Gastrocnemius medialis (tissue), 4 donors: ENCODE results near the gene FAM210B. TPM values are rescaled to one million over a fixed set of nuclear protein-coding genes. Genes with fewer than 3 reads are reported as not detected.

ENCODE experiments used
- ATAC-seq, 2 donors: fragments of 150-250 bp; one replicate each; pipeline ENCODE4 v1.9.1; 2016
- DNase-seq, 2 donors: peaks; one replicate each; pipeline ENCODE4 v3.0.0-alpha.2; 2019
- H3K27ac ChIP-seq, 4 donors: fragments of 200-600 bp; sonication (generic); 1 replicate in 1 of 4; 2 replicates in 3 of 4; pipeline ENCODE4 v1.5.1; 2016 to 2018; ENCODE audit warnings: mild to moderate bottlenecking in 2 of 4, moderate library complexity in 1 of 4
- H3K27me3 ChIP-seq, 3 donors: fragments of 200-600 bp; sonication (generic) in 2 of 3; 1 replicate in 1 of 3; 2 replicates in 2 of 3; pipeline versions ENCODE4 v1.5.1 to v1.6.0; 2016 to 2019; ENCODE audit warnings: mild to moderate bottlenecking in 1 of 3, moderate library complexity in 1 of 3
- H3K36me3 ChIP-seq, 2 donors: fragments of 200-600 bp; sonication (generic) in 1 of 2; one replicate each; pipeline ENCODE4 v1.5.1; 2017 to 2018
- H3K4me1 ChIP-seq, 2 donors: fragments of 200-600 bp; sonication (generic) in 1 of 2; one replicate each; pipeline ENCODE4 v1.5.1; 2016 to 2017; ENCODE audit warnings: mild to moderate bottlenecking in 2 of 2
- H3K4me3 ChIP-seq, 4 donors: fragments of 200-600 bp; sonication (generic) in 3 of 4; 1 replicate in 1 of 4; 2 replicates in 3 of 4; pipeline ENCODE4 v1.5.1; 2016 to 2019; ENCODE audit warnings: mild to moderate bottlenecking in 2 of 4
- H3K9me3 ChIP-seq, 3 donors: fragments of 200-600 bp; sonication (generic) in 2 of 3; 1 replicate in 1 of 3; 2 replicates in 2 of 3; pipeline ENCODE4 v1.5.1; 2016 to 2019
- CTCF ChIP-seq, 5 experiments: fragments of 450-650 bp in 3 of 5; fragments of 200-600 bp in 2 of 5; sonication (generic) in 2 of 5; IDR thresholded peaks in 4 of 5; conservative IDR thresholded peaks in 1 of 5; 1 replicate in 4 of 5; 2 replicates in 1 of 5; pipeline ENCODE4 v1.5.1; 2016 to 2019; ENCODE audit warnings: antibody characterized with exemption in 5 of 5, mild to moderate bottlenecking in 3 of 5, moderate library complexity in 3 of 5
- POLR2A ChIP-seq, 2 donors: fragments of 450-650 bp; IDR thresholded peaks; one replicate each; pipeline ENCODE4 v1.6.1; 2017; ENCODE audit warnings: antibody characterized with exemption in 2 of 2, mild to moderate bottlenecking in 2 of 2, moderate library complexity in 2 of 2
- in situ Hi-C, 4 donors: fragments of 200-750 bp; cut with MboI; loops; one replicate each; pipeline versions ENCODE4 v1.15.0 to v1.8.0; 2017; ENCODE audit warnings: low sequenced_read_pairs in 4 of 4
- intact Hi-C: fragments of 100-400 bp; cut with DNase I; formaldehyde crosslinking; loops from one replicate; pipeline ENCODE4 v1.15.1; 2023; ENCODE audit warnings: low total_unique reads
- total RNA-seq, 4 donors: library from RNA; depleted of rRNA; stranded (reverse); fragments of >200 nt; gene quantifications; one replicate each; pipeline versions ENCODE4 v1.1.0 to v1.2.3, GENCODE V29; 2016

Gene FAM210B
- total RNA-seq, 4 donors from 2014 or later = 34.5 to 57.2 (median 41.4) TPM

- Histone ChIP-seq H3K27me3 (peaks cover 12 to 20% (median 18%) of the 10 kb centered on the region in 3 donors), H3K27ac (no peak overlapping the region), H3K4me1 (no peaks in the 10 kb centered on the region), H3K36me3 (no peaks in the 10 kb centered on the region), H3K9me3 (no peaks in the 10 kb centered on the region), H3K4me3 (no peak overlapping the region)
- in situ Hi-C loops = no loop called here
- DNase-seq = no peak
- intact Hi-C loops = no loop called here
- no peak for ATAC-seq
- TF ChIP-seq CTCF (IDR thresholded peaks at IDR 0.05 in 4 of 5, conservative IDR thresholded peaks at IDR 0.05 in 1 of 5) (no peak), POLR2A (IDR thresholded peaks at IDR 0.05) (no peak)
Observed at GRCh38 chr20:56348305-56348693, 10.5 kb upstream of the FAM210B start.

- no peak overlapping the region for H3K4me3 ChIP-seq
- H3K9me3 ChIP-seq = no peaks in the 10 kb centered on the region
- ATAC-seq (no peak), DNase-seq (no peak)
- no peaks in the 10 kb centered on the region for H3K36me3 ChIP-seq
- H3K27me3 ChIP-seq = peaks cover 12 to 15% (median 14%) of the 10 kb centered on the region in 3 donors
- no peaks in the 10 kb centered on the region for H3K4me1 ChIP-seq
- no peak overlapping the region for H3K27ac ChIP-seq
- in situ Hi-C loops = no loop called here
- intact Hi-C loops = no loop called here
- TF ChIP-seq CTCF (IDR thresholded peaks at IDR 0.05 in 4 of 5, conservative IDR thresholded peaks at IDR 0.05 in 1 of 5) (no peak), POLR2A (IDR thresholded peaks at IDR 0.05) (no peak)
Observed at GRCh38 chr20:56348746-56349145, 10.0 kb upstream of the FAM210B start.

GRCh38 chr20:56350842-56351241, 7.9 kb upstream of the FAM210B start:
- DNase-seq (no peak), ATAC-seq (no peak)
- intact Hi-C loops (no loop called here), in situ Hi-C loops (no loop called here)
- Histone ChIP-seq H3K9me3 (no peaks in the 10 kb centered on the region), H3K36me3 (no peaks in the 10 kb centered on the region), H3K4me3 (no peak overlapping the region), H3K4me1 (no peaks in the 10 kb centered on the region), H3K27me3 (peaks cover 0 to 8% (median 4%) of the 10 kb centered on the region in 3 donors), H3K27ac (no peak overlapping the region)
- TF ChIP-seq POLR2A (IDR thresholded peaks at IDR 0.05) (no peak), CTCF (IDR thresholded peaks at IDR 0.05 in 4 of 5, conservative IDR thresholded peaks at IDR 0.05 in 1 of 5) (no peak)

GRCh38 chr20:56352345-56353055, 6.3 kb upstream of the FAM210B start:
- no peaks in the 10 kb centered on the region for H3K36me3 ChIP-seq
- no peaks in the 10 kb centered on the region for H3K4me1 ChIP-seq
- no peak overlapping the region for H3K27ac ChIP-seq
- no peaks in the 10 kb centered on the region for H3K9me3 ChIP-seq
- no peak for TF ChIP-seq CTCF (IDR thresholded peaks at IDR 0.05 in 4 of 5, conservative IDR thresholded peaks at IDR 0.05 in 1 of 5)
- TF ChIP-seq POLR2A (IDR thresholded peaks at IDR 0.05) = no peak
- DNase-seq (no peak), ATAC-seq (no peak)
- H3K4me3 ChIP-seq = no peak overlapping the region
- H3K27me3 ChIP-seq = peaks cover 0 to 5% (median 4%) of the 10 kb centered on the region in 3 donors
- intact Hi-C loops (no loop called here), in situ Hi-C loops (no loop called here)

GRCh38 chr20:56353356-56353755, 5.4 kb upstream of the FAM210B start:
- DNase-seq (no peak), ATAC-seq (no peak)
- Histone ChIP-seq H3K9me3 (no peaks in the 10 kb centered on the region), H3K4me1 (no peaks in the 10 kb centered on the region), H3K27me3 (peaks cover 0 to under 1% (median 0%) of the 10 kb centered on the region in 3 donors), H3K27ac (no peak overlapping the region), H3K4me3 (no peak overlapping the region), H3K36me3 (no peaks in the 10 kb centered on the region)
- TF ChIP-seq POLR2A (IDR thresholded peaks at IDR 0.05) (no peak), CTCF (IDR thresholded peaks at IDR 0.05 in 4 of 5, conservative IDR thresholded peaks at IDR 0.05 in 1 of 5) (no peak)
- in situ Hi-C loops = no loop called here
- intact Hi-C loops = no loop called here
